ENCODE data around the gene ESAM. TPM values are rescaled to one million over a fixed set of nuclear protein-coding genes. Genes with fewer than 3 reads are reported as not detected.

The ESAM gene
- total RNA-seq, 1 donor from 2014 or later = 9.9 TPM

DNA sequence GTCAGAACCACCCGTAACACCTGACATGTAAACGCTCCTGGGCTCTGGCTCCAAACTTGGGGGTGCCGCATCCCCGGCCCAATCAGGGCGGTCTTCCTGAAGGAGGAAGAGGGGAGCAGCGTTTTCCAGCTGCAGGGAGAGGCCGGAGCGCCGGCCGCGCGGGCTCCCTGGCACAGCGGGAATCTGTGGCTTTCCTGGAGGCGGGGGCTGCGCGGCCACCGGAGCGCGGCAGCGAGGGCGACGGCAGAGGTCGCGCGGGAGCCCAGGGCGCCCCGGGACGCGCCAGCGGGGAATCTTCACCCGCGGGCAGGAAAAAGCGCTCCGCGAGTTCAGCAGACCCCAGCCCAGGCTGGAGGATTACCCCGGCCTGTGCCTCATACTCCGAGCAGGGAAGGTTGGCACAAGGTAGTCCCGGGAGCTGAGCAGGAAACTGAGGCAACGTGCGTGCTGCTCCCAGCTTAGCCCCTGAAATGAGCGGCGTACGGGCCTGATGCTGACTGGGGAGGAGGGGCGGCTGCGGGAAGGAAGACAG is 600 bp upstream of the ESAM start:
- TF ChIP-seq, protein P1, sequence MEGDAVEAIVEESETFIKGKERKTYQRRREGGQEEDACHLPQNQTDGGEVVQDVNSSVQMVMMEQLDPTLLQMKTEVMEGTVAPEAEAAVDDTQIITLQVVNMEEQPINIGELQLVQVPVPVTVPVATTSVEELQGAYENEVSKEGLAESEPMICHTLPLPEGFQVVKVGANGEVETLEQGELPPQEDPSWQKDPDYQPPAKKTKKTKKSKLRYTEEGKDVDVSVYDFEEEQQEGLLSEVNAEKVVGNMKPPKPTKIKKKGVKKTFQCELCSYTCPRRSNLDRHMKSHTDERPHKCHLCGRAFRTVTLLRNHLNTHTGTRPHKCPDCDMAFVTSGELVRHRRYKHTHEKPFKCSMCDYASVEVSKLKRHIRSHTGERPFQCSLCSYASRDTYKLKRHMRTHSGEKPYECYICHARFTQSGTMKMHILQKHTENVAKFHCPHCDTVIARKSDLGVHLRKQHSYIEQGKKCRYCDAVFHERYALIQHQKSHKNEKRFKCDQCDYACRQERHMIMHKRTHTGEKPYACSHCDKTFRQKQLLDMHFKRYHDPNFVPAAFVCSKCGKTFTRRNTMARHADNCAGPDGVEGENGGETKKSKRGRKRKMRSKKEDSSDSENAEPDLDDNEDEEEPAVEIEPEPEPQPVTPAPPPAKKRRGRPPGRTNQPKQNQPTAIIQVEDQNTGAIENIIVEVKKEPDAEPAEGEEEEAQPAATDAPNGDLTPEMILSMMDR (conservative IDR thresholded peaks at IDR 0.05; ENCODE audit: low read depth, low read length) = no peak
- no peak for DNase-seq (ENCODE audit: low read depth)
- peak overlapping the region; percentile 51 for H3K4me3 ChIP-seq (ENCODE audit: low read depth, low read length)

DNA sequence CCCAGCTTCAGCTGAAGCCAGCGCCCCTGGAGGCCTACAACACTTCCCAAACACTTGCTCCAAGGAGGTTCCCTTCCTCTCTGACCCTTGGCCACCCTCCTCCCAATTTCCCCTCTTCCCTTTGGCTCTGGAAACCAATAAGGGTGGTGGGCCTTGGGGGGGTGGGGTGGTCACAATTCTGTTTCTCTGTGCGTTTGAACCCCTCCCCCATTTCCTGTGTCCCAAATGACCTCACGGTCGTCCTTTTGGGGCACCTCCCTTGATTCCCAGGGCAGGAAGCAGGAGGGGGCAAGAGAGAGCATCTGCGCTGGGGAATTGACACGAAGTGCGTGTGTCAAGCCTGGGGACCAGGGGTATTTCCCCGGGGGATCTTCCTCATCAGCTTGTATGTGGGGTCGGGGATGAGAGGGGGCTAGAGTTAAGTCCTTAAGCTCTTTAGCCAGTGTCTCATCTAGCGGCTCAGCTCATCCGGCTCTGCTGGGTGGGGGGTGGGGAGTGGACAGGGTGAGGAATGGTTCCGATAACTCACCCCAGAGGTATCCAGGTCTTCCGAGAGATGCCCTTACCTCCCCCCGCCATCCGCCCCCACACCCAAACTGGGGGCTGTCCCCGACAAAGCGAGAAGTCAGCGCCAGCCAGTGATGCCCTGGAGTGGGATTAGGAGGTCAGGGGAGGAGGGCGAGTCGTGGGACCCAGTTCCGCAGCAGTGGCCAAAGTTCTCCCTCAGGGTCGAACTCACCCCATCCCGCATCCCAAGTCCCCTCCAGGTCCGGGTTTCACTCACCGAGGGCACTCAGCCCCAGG is 587 bp downstream of the ESAM start:
- H3K4me3 ChIP-seq (ENCODE audit: low read depth, low read length) = peak overlapping the region; percentile 51
- no peak for DNase-seq (ENCODE audit: low read depth)
- TF ChIP-seq, protein P1 (conservative IDR thresholded peaks at IDR 0.05; ENCODE audit: low read depth, low read length) = no peak

DNA sequence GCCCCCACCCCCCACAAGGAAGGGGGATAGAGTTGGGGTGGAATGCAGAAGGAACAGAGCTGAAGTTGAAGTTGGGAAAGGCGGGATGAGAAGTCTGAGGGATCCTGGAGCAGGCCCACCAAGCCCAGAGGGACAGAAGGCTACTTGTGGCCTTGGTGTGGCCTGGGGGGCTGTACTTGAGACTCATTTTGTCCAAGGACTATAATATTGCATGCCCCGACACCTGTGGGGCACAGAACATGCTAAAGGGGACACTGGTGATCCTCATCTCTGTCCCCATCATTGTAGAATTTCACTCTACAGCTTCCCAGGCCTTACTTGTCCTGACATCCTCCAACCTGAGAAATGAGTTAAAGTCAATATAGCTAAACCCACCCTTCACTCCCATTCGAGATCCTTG is 1.3 kb downstream of the ESAM start:
- H3K4me3 ChIP-seq (ENCODE audit: low read depth, low read length) = no peak overlapping the region
- DNase-seq (ENCODE audit: low read depth) = no peak
- TF ChIP-seq, protein P1 (conservative IDR thresholded peaks at IDR 0.05; ENCODE audit: low read depth, low read length) = no peak

DNA sequence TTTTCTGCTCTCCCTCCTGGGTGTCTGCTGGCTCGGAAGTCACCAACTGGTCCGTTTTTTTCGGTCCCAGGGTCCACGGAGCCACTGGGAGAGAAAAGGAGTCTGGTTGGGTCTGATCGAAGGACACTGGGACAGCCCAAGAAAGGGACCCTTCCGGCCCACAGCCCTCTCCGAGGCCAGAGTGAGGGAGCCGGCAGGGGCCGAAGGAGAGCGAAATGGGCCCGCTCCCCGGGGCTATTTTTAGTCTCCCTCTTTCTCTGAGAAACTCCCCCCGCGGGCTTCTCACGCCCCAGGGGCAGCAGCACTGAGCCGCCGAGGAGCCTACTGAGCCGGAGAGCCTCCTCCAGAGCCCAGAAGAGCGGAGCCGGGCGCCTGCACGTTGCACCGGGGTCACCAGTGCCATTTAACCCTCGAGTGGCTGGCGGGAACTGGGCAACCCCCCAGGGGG is 1.9 kb downstream of the ESAM start:
- TF ChIP-seq, protein P1 (conservative IDR thresholded peaks at IDR 0.05; ENCODE audit: low read depth, low read length) = no peak
- no peak for DNase-seq (ENCODE audit: low read depth)
- H3K4me3 ChIP-seq (ENCODE audit: low read depth, low read length) = no peak overlapping the region

DNA sequence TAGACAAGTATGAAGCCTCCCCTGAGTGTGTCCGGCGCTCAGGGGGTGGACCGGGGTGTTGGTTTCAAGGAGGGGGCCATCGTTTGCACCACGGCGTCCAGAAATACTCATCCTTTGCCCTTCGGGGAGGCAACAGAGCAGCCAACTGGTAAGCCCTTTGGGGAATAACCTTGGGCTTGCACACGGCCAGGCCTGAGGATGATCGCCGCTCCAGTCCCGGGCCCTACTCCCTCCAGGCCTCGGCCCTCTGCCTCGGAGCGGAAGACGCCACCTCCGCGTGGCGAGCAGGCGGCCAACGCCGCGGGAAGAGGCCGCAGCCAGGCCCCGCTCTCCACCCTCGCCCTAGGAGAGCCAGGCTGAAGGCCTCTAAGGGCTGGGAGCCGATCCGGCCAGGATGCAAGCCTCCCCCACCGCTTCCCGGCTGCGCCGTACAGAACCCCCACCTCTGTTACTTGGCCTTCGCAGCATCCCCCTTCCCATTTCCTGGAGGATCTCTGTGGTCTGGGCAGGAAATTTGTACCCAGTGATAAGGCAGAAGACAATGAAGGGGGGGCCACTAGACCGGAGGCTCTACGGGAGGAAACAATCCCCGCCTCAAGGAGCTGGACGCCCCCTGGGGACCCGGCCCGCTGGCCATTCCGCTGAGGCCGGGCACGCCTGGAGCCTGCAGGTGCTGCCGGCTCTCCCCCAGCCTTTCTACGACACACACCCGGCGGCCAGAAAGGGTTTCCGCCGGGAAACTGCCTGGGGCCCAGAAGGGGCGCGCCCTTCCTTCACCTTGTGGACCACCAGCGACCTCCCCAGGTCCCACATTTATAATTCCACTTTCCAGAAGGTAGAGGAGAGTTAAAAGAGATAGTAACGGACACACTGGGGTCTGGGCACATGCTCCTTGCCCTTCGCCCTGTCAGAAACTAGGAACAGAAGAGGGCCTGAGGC is 2.6 kb downstream of the ESAM start:
- DNase-seq (ENCODE audit: low read depth) = no peak
- peak overlapping the region; percentile 53 for H3K4me3 ChIP-seq (ENCODE audit: low read depth, low read length)
- TF ChIP-seq, protein P1 (conservative IDR thresholded peaks at IDR 0.05; ENCODE audit: low read depth, low read length) = no peak

DNA sequence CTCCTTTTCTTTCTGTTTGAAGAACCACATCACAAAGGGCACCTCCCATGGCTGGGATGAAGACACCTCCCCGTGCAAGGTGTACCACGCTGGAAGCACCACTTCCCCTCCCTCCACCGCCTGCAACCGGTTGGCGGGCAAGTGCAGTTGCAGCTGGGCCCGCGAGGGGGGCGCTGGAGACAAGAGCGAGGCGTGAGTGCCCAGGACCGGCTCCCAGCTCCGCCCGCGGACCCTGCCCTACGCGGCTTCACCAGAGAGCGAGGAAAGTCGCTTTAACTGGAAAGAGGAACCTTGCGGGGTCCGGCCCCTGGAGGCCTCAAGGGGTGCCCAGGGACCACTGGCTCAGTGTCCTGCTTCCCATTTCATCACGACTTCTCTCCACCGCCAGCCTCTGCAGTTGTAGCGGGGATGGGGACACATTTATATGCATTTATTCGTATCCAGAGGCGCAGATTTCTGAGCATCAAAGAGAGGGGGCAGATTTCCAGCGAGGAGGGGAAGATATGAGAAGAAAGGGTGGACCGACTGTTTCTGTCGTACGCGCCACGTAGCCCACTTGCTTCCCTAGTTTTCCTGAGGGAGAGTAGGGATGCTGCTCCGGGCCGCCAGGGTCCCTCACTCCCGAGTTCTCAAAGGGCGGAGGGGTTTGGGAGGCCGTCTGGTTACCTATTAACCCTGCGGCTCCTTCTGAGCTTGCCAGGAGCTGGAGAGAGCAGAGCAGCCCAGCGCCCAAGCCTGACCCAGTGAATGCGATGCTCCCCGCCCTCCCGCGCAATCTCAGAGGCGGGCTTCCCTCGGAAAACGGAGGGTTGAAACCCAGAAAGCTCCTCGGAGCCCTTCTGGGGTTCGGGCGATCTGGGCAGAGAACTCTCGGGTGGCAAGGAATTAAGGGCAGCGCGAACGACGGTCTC is 3.5 kb downstream of the ESAM start:
- no peak for DNase-seq (ENCODE audit: low read depth)
- H3K4me3 ChIP-seq (ENCODE audit: low read depth, low read length) = peak overlapping the region; percentile 53
- TF ChIP-seq, protein P1 (conservative IDR thresholded peaks at IDR 0.05; ENCODE audit: low read depth, low read length) = peak; percentile 68

Data from epithelial cell of proximal tubule (primary cell).